Measurements from ENCODE around the gene TNRC18.

TNRC18 gene

DNA sequence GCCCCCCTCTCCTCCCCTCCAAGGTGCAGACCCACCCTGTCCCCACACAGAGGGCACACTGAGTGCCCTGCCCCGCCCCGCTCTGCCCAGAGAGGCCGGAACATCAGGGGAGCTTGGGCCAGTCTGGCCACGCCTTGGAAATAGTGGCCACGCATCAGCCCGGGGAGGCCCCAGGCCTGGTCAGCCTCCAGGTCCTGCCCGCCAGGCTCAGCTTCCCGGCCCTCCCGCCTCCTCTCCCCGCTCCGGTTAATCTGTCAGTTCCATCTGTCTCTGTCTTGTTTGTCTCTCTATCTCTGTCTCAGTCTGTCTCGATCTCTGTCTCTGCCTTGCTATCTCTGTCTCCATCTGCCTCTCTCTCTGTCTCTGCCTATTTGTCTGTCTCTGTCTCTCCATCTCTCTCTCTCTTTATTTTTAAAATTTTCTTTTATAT lies 28.9 kb upstream of the TNRC18 start:
- H3K4me3 ChIP-seq (ENCODE audit: low read depth, low read length), result no peak overlapping the region
- no peak for DNase-seq (ENCODE audit: low read depth)
- in situ Hi-C loops (cut with HindIII; ENCODE audit: low sequenced_read_pairs), result no loop called here
- no peak for TF ChIP-seq CTCF (IDR thresholded peaks at IDR 0.05; ENCODE audit: low read depth, low read length, missing control alignments)

DNA sequence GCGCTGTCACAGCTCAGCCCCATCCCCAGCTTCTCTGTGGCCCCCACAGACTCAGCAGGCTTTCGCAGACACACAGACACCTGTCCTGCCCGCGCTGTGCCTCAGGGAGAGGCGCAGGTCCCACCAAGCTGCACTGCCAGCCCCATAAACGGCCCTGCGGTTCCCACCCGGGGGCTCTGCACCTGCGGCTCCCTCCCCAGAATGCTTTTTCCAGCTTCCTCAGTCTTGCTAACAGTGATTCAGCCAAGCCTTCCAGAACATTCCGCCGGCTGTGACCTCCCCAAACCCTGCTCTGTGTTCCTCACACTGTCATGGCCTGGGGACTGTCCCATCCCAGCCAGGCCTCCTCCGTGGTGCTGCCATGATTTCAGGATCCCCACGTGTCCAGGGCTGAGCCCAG lies 27.8 kb upstream of the TNRC18 start:
- H3K4me3 ChIP-seq (ENCODE audit: low read depth, low read length), result no peak overlapping the region
- in situ Hi-C loops (cut with HindIII; ENCODE audit: low sequenced_read_pairs), result no loop called here
- no peak for TF ChIP-seq CTCF (IDR thresholded peaks at IDR 0.05; ENCODE audit: low read depth, low read length, missing control alignments)
- no peak for DNase-seq (ENCODE audit: low read depth)

DNA sequence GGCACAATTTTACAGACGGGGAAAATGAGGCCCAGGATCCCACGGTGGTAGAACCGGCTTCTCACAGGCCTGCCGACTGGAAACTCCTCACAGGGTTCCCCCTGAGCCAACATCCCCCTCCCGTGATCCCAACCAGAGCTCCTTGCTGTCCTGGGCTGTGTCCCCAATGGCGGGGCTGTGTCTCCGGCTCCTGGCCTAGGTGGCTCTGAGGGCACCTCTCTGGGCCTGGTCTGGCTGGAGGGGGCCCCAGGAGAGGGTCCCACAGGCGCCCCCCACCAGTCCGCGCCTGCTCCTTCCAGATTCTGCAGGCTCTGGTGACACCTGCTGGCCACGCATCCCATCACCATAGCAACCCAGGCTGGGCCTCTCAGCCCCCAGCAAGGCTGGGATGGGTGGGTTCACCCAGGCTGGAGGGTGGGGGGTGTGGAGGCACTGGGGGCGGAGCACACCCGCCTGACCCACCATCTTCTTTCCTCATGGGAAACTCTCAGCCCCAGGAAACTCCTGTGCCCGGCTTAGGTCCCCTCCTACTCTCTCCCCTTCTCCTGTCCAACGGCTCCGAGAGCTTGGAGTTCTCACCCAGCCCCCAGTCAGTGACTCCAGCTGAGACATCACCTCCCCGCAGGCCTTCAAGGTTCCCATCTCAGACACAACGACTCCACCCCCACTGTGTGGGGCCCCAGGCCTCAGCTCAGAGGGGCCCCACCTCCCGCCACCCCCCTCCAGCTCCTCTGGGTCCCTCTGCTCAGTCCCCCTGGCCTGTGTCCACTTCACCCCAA lies 27.1 kb upstream of the TNRC18 start:
- peak; percentile 56 for TF ChIP-seq CTCF (IDR thresholded peaks at IDR 0.05; ENCODE audit: low read depth, low read length, missing control alignments)
- no peak for DNase-seq (ENCODE audit: low read depth)
- in situ Hi-C loops (cut with HindIII; ENCODE audit: low sequenced_read_pairs), result no loop called here
- H3K4me3 ChIP-seq (ENCODE audit: low read depth, low read length), result no peak overlapping the region

DNA sequence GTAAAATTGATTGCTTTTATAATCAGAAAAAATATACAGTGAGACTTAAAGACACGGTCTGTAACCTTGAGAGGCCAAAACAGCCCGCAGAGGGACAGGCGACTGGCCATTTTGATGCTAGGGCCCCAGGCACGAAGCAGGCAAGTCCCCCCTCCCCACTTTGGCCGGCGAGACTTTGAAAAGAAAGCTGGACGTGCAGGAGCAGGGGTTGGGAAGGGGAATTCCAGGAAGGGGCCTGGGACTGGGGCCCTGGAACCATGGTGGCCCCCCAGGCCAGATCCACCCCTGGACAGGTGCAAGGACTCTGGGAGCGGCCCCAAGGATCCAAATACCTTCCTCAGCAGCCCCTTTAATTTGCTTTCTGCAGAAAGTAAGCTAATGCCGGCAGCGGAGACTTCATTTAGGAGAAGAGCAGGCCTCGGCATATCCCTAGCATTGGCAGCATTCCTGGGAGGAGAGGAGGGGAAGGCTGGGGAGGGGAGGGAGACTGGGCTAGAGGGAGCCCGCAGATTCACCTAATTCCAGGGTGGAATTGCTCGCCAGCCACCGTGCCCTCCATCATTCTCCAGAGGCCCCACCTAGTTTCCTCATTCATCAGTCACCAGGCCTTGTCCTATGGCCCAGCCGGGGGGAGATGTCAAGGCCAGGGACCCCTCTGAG lies 24.9 kb upstream of the TNRC18 start:
- in situ Hi-C loops (cut with HindIII; ENCODE audit: low sequenced_read_pairs), result loop anchor here (10.0 kb wide), 1 partner anchor 64 kb away; no protein-coding TSS in a partner anchor
- TF ChIP-seq CTCF (IDR thresholded peaks at IDR 0.05; ENCODE audit: low read depth, low read length, missing control alignments), result no peak
- DNase-seq (ENCODE audit: low read depth), result no peak
- no peak overlapping the region for H3K4me3 ChIP-seq (ENCODE audit: low read depth, low read length)

- H3K4me3 ChIP-seq (ENCODE audit: low read depth, low read length), result no peak overlapping the region
- TF ChIP-seq CTCF (IDR thresholded peaks at IDR 0.05; ENCODE audit: low read depth, low read length, missing control alignments), result no peak
- DNase-seq (ENCODE audit: low read depth), result no peak
- in situ Hi-C loops (cut with HindIII; ENCODE audit: low sequenced_read_pairs), result loop anchor here (10.0 kb wide), 1 partner anchor 61 kb away; no protein-coding TSS in a partner anchor
Measured at GRCh38 chr7:5445981-5446594, 22.5 kb upstream of the TNRC18 start.

GRCh38 chr7:5443678-5444077 lies 20.0 kb upstream of the TNRC18 start:
- H3K4me3 ChIP-seq (ENCODE audit: low read depth, low read length), result no peak overlapping the region
- no peak for DNase-seq (ENCODE audit: low read depth)
- TF ChIP-seq CTCF (IDR thresholded peaks at IDR 0.05; ENCODE audit: low read depth, low read length, missing control alignments), result no peak
- in situ Hi-C loops (cut with HindIII; ENCODE audit: low sequenced_read_pairs), result loop anchor here (10.0 kb wide), 1 partner anchor 59 kb away; no protein-coding TSS in a partner anchor
